IPS DF 4.7 (cell line): ENCODE results near the gene KMT2B.
"Not testable (repeated sequence)": the region's sequence is repeated elsewhere in the genome, so short reads cannot be mapped to it uniquely, and the experiment has no call there.

Source experiments
- DNase-seq: peaks from one replicate; pipeline ENCODE4 v3.0.0-alpha.2; 2013; ENCODE audit warnings: low spot score; ENCODE audit errors: extremely low read depth

KMT2B gene

GRCh38 chr19:35756377-35757230 lies 38.8 kb downstream of the KMT2B start, which contains the start of gene HSPB6:
TSS of gene HSPB6 (minus strand) at chr19:35757029. CDS start at chr19:35757008, 21 bp downstream.
- DNase-seq: no peak

GRCh38 chr19:35757231-35757748 lies 39.5 kb downstream of the KMT2B start:
- DNase-seq: no peak

GRCh38 chr19:35757749-35758608 lies 40.2 kb downstream of the KMT2B start, which contains the start of gene PROSER3:
TSS of gene PROSER3 (plus strand) at chr19:35758176. CDS start at chr19:35758216, 40 bp downstream.
- DNase-seq: peak; percentile 97

GRCh38 chr19:35759697-35760096 lies 41.9 kb downstream of the KMT2B start:
- DNase-seq: no peak

- no peak for DNase-seq
Observed at GRCh38 chr19:35760711-35761349, 43.0 kb downstream of the KMT2B start.

- DNase-seq: no peak
Observed at GRCh38 chr19:35764432-35765315, 46.9 kb downstream of the KMT2B start.

- DNase-seq: no peak
Observed at GRCh38 chr19:35766571-35767104, 48.8 kb downstream of the KMT2B start.

- DNase-seq: no peak
Observed at GRCh38 chr19:35767288-35768081, 49.7 kb downstream of the KMT2B start.

- DNase-seq: no peak
Observed at GRCh38 chr19:35768082-35768421, 50.2 kb downstream of the KMT2B start.

- DNase-seq: not testable (repeated sequence)
Observed at GRCh38 chr19:35772362-35772761, 54.6 kb downstream of the KMT2B start.

- DNase-seq: no peak
Observed at GRCh38 chr19:35773020-35773806, 55.4 kb downstream of the KMT2B start.

GRCh38 chr19:35774274-35775045 lies 56.7 kb downstream of the KMT2B start:
- DNase-seq: no peak

- DNase-seq: no peak
Observed at GRCh38 chr19:35775046-35775297, 57.2 kb downstream of the KMT2B start.

- no peak for DNase-seq
Observed at GRCh38 chr19:35775298-35776101, 57.7 kb downstream of the KMT2B start, which contains the start of gene ARHGAP33. TSS of gene ARHGAP33 (plus strand) at chr19:35775564. CDS start at chr19:35775659, 95 bp downstream.

- DNase-seq: no peak
Observed at GRCh38 chr19:35776102-35776788, 58.4 kb downstream of the KMT2B start.

GRCh38 chr19:35777086-35777841 lies 59.5 kb downstream of the KMT2B start:
- DNase-seq: no peak
